Right lobe of liver (tissue), 4 donors: ENCODE measurements around the gene CDHR2.

Source experiments
- CTCF ChIP-seq, 4 donors: fragments of 200-600 bp in 3 of 4; fragments of 450-650 bp in 1 of 4; IDR thresholded peaks; one replicate each; pipeline versions ENCODE4 v1.5.1 to v1.8.0; 2016 to 2022; ENCODE audit warnings: antibody characterized with exemption in 4 of 4, mild to moderate bottlenecking in 2 of 4
- POLR2A ChIP-seq: fragments of 450-650 bp; IDR thresholded peaks from one replicate; pipeline ENCODE4 v1.6.1; 2017; ENCODE audit warnings: antibody characterized with exemption, mild to moderate bottlenecking
- donor health status: DM: no; HTN: no; CAD: no.
- donor health status: DM: no; HTN: no; CAD: no.
- donor health status: DM: no; HTN: yes; CAD: no.

- TF ChIP-seq POLR2A (no peak), CTCF (IDR thresholded peaks at IDR 0.05) (no peak)
Observed at GRCh38 chr5:176517053-176517661, 32.0 kb upstream of the CDHR2 start.
